Measurements from ENCODE around the gene LEKR1.

LEKR1 gene

DNA sequence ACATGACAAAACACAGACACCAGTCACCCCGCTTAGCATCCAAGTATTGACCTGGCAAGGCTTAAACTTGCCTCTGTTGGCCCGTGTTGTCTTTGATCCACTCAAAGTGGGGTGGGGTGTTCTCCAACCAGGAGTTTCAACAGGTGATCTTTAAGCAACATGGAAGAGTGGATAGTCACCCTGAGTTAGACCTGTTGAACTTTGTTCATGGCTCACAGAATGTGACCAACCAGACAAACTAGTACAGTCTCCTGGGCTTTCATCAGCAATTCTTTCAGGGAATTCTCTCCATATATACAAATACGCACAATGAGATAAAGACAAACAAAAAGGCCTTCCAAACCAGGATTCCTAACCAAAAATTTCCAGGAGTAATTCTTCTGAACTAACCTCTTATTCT lies 11.9 kb downstream of the LEKR1 start:
- TF ChIP-seq, protein P1, sequence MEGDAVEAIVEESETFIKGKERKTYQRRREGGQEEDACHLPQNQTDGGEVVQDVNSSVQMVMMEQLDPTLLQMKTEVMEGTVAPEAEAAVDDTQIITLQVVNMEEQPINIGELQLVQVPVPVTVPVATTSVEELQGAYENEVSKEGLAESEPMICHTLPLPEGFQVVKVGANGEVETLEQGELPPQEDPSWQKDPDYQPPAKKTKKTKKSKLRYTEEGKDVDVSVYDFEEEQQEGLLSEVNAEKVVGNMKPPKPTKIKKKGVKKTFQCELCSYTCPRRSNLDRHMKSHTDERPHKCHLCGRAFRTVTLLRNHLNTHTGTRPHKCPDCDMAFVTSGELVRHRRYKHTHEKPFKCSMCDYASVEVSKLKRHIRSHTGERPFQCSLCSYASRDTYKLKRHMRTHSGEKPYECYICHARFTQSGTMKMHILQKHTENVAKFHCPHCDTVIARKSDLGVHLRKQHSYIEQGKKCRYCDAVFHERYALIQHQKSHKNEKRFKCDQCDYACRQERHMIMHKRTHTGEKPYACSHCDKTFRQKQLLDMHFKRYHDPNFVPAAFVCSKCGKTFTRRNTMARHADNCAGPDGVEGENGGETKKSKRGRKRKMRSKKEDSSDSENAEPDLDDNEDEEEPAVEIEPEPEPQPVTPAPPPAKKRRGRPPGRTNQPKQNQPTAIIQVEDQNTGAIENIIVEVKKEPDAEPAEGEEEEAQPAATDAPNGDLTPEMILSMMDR (conservative IDR thresholded peaks at IDR 0.05) = no peak
- no peak overlapping the region for H3K27ac ChIP-seq

- TF ChIP-seq, protein P1 (conservative IDR thresholded peaks at IDR 0.05) = no peak
Measured at GRCh38 chr3:156840826-156841689, 14.9 kb downstream of the LEKR1 start.

GRCh38 chr3:156843071-156843808 lies 17.1 kb downstream of the LEKR1 start:
- TF ChIP-seq, protein P1 (conservative IDR thresholded peaks at IDR 0.05) = no peak
- H3K27ac ChIP-seq = peak overlapping the region; percentile 13; the same call in 1 of the 2 replicates

More at GRCh38 chr3:156840826-156841689, 14.9 kb downstream of the LEKR1 start:
- no peak overlapping the region for H3K27ac ChIP-seq

GRCh38 chr3:156847752-156848448 lies 21.7 kb downstream of the LEKR1 start:
- TF ChIP-seq, protein P1 (conservative IDR thresholded peaks at IDR 0.05) = no peak
- H3K27ac ChIP-seq = no peak overlapping the region

DNA sequence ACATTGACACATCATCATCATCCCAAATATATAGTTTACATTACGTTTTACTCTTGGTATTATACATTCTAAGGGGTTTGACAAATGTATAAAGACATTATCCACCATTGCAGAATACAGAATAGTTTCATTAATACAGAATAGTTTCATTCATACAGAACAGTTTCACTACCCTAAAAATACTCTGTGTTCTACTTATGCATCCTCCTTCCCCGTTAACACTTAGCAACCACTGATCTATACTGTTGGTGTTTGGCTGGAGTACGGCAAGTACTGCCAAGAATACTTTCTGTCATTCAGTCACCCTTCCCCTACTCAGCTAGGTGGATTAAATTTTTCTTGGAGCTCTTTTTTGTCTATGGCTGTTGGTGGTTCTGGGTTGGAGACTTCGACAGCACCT lies 33.4 kb downstream of the LEKR1 start:
- no peak overlapping the region for H3K27ac ChIP-seq
- TF ChIP-seq, protein P1 (conservative IDR thresholded peaks at IDR 0.05) = no peak

GRCh38 chr3:156860873-156861272 lies 34.7 kb downstream of the LEKR1 start:
- no peak overlapping the region for H3K27ac ChIP-seq
- TF ChIP-seq, protein P1 (conservative IDR thresholded peaks at IDR 0.05) = no peak

DNA sequence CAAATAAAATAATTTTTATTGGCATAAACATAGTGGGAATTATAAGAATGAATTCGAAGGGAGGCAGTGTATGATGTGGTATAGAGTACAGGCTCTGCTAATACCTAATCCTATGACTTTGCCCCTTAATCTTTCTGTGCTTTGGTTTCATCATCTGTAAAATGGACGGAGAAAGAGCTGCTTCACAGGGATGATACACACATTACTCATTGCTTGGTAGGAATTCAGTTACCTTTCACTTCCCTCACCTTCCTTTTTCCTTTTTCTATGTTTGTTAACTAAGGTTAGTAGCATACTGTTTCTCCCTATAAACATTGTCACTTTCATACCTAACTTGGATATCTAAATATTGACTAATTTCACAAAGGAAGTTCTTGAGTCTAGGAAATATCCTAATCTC lies 36.2 kb downstream of the LEKR1 start:
- no peak overlapping the region for H3K27ac ChIP-seq
- TF ChIP-seq, protein P1 (conservative IDR thresholded peaks at IDR 0.05) = no peak

All from VCaP (cell line).